HK-2 (cell line): ENCODE data around the gene OST4.
A peak's percentile ranks its signal among the peaks of the same experiment; 100 is the strongest.

Experiments used
- DNase-seq: peaks from one replicate; pipeline ENCODE4 v3.0.0-alpha.2; 2018; ENCODE audit not compliant: unreplicated experiment

Gene OST4

GRCh38 chr2:27053321-27053720, 18.1 kb downstream of the OST4 start:
- no peak for DNase-seq

DNA sequence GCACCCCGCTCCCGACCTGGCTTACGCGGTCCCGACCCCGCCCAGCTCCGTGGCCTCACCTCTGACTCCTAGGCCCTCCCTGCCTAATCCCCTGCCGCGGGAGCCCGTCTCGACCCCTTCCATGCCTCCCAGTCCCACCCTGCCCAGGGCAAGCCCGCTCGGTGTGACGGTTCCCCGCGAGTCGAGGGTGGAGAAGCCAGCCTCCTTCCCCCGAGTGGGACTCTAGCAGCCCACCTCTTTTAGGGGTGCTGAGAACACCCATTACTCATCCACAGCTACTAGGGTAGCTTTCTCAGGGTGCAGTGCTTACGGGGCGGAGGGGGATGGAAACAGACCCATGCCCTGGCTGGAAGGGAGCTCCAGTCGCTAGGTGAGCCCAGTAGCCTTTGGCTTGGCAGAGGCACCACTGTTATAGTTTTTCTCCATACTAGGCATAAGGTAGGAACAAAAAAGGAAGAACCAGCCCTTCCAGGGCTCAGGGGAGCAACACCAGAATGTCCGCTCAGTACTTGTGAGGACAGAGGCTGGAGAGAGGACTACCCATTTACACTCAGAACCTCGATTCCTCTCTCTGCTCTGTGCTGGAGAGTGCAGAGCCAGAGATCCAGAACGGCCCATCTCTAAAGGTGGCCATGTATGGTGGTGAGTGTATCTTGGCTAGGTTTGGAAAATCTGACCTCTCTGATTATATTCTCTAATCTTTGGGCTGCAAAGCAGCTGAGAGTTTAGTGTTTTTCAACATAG, 19.4 kb downstream of the OST4 start:
- no peak for DNase-seq

GRCh38 chr2:27050996-27051901, 20.2 kb downstream of the OST4 start, which contains the start of gene AGBL5:
TSS of gene AGBL5 (plus strand) at chr2:27051668. CDS start at chr2:27052959, 1,291 bp downstream.
- DNase-seq: peak; percentile 97

DNA sequence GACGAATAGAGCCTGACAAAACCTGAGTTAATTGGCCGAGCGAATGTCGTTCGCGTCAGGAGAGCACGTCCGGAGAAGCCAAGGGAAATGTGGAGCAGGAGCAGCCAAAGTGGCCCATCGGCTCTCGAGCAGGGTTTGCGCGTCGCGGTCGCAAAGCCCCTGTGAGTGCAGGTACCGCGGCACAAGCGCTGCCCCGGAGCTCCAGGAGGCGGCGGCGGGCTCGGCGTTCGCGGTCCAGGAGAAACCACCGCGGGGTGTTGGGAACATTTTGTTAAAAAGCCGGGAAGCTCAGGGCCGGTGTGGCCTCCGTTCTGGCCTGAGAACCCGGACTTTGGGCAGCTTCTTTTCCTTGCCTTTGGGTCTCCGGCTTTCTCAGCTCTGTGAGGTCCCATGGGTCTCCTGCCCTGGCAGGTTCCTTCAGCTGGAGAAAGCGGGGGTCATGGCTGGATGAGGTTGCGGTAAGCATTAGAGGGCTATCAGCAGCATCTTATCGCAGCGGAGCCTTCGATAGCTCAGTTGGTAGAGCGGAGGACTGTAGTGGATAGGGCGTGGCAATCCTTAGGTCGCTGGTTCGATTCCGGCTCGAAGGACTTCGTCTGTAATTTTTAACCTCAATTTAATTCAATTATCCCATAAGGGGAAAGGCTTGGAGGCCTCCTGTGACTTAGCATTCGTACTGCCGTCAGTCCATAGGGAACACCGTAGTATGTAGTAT, 21.0 kb downstream of the OST4 start:
- peak; percentile 96 for DNase-seq

DNA sequence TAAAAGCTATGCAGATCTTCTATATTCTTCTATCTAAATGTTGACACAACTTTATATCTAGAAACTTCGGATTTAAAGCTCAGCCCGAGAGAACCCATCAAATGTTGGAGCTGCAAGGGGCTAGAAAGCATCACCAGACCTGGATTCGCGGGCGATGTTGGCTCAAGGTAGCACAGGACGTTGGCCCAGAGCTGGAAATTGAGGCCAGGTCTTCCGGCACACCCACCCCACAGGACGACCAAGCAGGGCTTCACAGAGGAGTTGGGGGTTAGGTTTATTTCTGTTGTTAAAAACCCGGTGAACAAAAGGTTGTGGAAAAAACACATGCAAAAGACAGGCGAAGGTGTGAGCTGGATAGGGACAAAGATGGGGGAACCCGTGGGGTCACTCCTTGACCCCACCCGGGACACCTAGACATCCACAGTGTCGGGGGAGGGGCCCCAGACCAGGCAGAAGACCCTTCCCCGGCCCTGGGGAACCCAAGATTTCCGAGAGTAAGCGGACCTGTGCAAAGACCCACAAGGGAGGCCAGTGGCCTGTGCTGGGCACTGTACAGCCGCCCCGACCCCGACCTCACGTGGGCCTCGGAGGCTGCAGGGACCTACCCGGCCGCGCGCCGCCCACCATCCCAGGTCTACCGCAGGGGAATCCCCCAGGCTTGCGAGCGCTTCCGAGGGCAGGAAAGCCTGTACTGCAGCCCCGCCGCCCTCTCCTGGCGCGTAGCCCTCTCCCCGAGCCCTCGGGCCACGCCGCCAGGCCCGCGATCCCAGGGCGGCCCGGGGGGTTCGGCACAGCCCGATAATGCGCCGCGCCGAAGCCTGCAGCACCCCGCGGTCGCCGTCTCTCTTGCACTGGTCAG, 21.8 kb downstream of the OST4 start:
- peak; percentile 72 for DNase-seq

GRCh38 chr2:27042985-27043634, 28.3 kb downstream of the OST4 start:
- DNase-seq: no peak

- DNase-seq: no peak
These were observed 29.2 kb downstream of the OST4 start for GRCh38 chr2:27042159-27042661.

GRCh38 chr2:27041752-27042151, 29.7 kb downstream of the OST4 start:
- DNase-seq: no peak

- DNase-seq: no peak
These were observed 31.2 kb downstream of the OST4 start for GRCh38 chr2:27040282-27040681.

DNA sequence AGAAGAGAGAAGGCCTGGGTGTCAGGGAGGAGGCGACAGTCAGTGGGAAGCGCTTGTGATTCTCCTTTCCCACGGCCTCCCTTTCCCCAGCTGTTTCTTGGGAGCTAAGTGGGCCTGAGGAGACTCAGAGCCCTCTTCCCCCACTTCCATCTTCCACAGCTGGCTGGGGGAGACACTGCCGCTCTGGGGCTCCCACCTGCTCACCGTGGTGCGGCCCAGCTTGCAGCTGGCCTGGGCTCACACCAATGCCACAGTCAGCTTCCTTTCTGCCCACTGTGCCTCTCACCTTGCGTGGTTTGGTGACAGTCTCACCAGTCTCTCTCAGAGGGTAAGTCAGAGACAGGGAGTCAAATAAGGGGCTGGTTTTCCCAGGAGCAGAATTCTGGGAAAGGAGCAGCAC, 31.6 kb downstream of the OST4 start:
- no peak for DNase-seq

- no peak for DNase-seq
These were observed 32.0 kb downstream of the OST4 start for GRCh38 chr2:27039426-27039825.

DNA sequence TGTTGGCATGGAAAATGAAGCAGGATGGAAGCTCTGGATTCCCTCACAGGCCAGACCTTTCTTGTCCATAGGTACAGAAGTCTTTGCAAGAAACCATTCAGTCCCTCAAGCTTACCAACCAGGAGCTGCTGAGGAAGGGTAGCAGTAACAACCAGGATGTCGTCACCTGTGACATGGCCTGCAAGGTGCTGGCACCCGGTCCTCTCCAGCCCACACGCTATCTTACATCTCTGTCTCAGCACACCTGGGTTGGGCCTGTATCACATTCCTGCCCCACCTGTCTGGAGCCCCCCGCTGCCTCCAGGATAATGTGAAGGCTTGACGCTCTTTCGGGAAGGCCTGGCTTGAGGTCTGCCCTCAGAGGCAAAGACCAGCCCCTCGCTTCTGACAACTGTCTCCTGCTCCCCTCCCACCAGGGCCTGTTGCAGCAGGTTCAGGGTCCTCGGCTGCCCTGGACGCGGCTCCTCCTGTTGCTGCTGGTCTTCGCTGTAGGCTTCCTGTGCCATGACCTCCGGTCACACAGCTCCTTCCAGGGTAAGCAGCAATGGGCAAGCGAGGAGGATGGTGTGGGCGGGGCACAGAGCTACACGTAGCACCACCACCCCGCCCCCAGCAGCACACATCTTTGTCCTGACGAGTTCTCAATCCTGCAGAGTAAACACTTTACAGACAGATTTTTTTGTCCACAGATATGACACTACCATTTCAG, 32.7 kb downstream of the OST4 start:
- no peak for DNase-seq

DNA sequence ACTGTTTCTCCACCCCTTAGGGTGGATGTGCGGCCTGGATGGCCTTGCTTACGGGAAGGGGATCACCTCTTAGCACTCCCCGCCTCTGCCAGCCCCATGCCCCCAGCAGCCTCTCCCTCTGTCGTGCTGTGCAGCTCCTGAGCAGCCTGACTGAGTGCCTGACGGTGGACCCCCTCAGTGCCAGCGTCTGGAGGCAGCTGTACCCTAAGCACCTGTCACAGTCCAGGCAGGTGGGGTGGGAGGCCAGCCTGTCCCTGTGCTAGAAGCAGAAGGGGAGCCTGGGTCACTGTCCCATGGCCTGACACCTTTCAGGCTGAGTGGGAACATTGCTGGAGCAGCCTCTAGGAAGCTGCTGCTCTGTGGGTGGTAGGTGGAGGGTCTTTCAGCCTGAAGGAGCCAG, 33.4 kb downstream of the OST4 start:
- no peak for DNase-seq

- DNase-seq: no peak
These were observed 38.1 kb downstream of the OST4 start for GRCh38 chr2:27033253-27033852.

GRCh38 chr2:27032495-27033252, 38.8 kb downstream of the OST4 start, which contains the start of gene TMEM214:
TSS of gene TMEM214 (plus strand) at chr2:27032965. CDS start at chr2:27033016, 51 bp downstream.
- DNase-seq: peak; percentile 92

DNA sequence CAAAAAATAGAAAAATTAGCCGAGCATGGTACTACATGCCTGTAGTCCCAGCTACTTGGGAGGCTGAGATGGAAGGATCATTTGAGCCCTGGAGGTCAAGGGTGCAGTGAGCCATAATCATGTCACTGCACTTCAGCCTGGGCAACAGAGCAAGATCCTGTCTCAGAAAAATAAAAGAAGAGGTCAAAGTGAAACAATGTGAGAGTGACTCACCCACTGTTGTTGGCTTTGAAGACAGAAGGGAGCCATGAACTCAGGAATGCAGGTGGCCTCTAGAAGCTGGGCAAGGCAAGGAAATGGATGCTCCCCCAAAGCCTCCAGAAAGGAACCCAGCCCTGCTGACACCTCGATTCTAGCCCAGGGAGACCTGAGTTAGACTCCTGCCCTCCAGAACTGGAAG, 42.4 kb downstream of the OST4 start:
- no peak for DNase-seq

DNA sequence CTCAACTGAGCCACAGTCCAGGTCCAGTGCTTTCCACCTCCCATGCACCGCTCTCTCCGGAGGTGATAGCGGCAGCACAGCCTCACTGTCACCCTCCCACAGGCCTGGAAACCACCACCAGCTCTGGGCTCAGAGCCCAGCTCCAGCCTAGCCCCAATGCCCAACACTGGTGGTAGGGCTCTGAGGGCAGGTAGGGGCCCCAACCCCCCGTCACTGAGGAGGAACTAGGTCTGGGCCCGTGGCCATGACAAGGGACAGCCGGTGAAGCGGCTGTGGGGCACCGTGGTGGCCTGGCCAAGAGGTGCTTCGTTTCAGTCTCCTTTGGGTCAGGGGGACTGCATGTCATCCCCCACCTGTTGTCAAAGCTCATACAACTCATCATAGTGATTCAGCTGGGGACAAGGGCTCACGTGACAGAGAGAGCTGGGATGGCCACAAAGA, 44.2 kb downstream of the OST4 start:
- DNase-seq: no peak
